ENCODE data around the gene NCKAP5. TPM values are rescaled to one million over a fixed set of nuclear protein-coding genes. Genes with fewer than 3 reads are reported as not detected.

The NCKAP5 gene
- total RNA-seq, 1 donor from 2014 or later = 2.7 TPM

GRCh38 chr2:133264989-133265401 is 303.3 kb downstream of the NCKAP5 start:
- Histone ChIP-seq H3K9ac (ENCODE audit: low read length) (no peak overlapping the region), H3K9me3 (ENCODE audit: insufficient read depth, low read depth, low read length) (no peaks in the 10 kb centered on the region), H3K36me3 (ENCODE audit: insufficient read depth, low read length) (no peaks in the 10 kb centered on the region), H3K4me2 (ENCODE audit: low read length) (peak overlapping the region; percentile 90), H3K27me3 (ENCODE audit: insufficient read depth, low read length) (peaks cover 3% of the 10 kb centered on the region), H3K27ac (ENCODE audit: low read depth, low read length) (no peak overlapping the region), H4K20me1 (ENCODE audit: insufficient read depth, low read length) (no peaks in the 10 kb centered on the region), H3K4me1 (ENCODE audit: insufficient read depth, low read length) (peaks cover 7% of the 10 kb centered on the region), H3K4me3 (ENCODE audit: insufficient read depth, low read depth, low read length) (no peak overlapping the region), H3K79me2 (ENCODE audit: insufficient read depth, low read length) (no peaks in the 10 kb centered on the region), H2AFZ (ENCODE audit: low read depth, low read length) (no peak overlapping the region)
- H3K27me3 Mint-ChIP-seq (ENCODE audit: low read depth, unreplicated experiment) = peaks cover 11% of the 10 kb centered on the region
- H3K36me3 Mint-ChIP-seq (ENCODE audit: low read depth, unreplicated experiment) = no peaks in the 10 kb centered on the region
- no peak for FAIRE-seq
- H3K4me3 Mint-ChIP-seq (ENCODE audit: unreplicated experiment) = no peak overlapping the region
- H3K9me3 Mint-ChIP-seq (ENCODE audit: unreplicated experiment) = no peaks in the 10 kb centered on the region
- H3K4me1 Mint-ChIP-seq (ENCODE audit: low read depth, unreplicated experiment) = peaks cover 3% of the 10 kb centered on the region
- H3K27ac Mint-ChIP-seq (ENCODE audit: unreplicated experiment) = no peak overlapping the region
- no peak for TF ChIP-seq EZH2 (IDR thresholded peaks at IDR 0.05; ENCODE audit: insufficient read depth, low read length)
- TF ChIP-seq CTCF (IDR thresholded peaks at IDR 0.05; ENCODE audit: insufficient read depth, low read depth, low read length) = no peak
- DNase-seq (ENCODE audit: low read depth) = peak; percentile 20

DNA sequence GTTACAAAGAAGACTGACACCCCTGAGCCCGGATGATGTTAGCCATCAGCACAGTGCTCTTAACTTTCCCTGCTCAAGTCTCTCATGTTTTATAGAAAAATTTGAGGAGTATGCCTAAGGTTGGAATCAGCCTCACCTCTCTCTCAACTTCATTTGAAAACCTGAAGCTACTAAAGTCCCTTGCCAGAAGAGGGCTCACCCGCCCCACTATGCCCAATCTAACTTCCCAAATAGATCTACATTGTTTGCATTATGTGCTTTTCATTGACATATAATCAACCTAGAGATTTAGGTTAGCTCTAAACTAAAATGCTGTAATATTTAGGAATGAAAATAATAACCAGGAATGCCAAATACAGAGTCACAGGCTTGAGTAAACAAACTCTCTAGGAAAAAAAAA is 305.4 kb downstream of the NCKAP5 start:
- no peak for DNase-seq (ENCODE audit: low read depth)

More for the DNA sequence above, 305.4 kb downstream of the NCKAP5 start:
- no peaks in the 10 kb centered on the region for H3K79me2 ChIP-seq (ENCODE audit: insufficient read depth, low read length)
- Mint-ChIP-seq H3K27ac (ENCODE audit: unreplicated experiment) (no peak overlapping the region), H3K4me1 (ENCODE audit: low read depth, unreplicated experiment) (peaks cover 3% of the 10 kb centered on the region), H3K27me3 (ENCODE audit: low read depth, unreplicated experiment) (peaks cover 15% of the 10 kb centered on the region), H3K9me3 (ENCODE audit: unreplicated experiment) (no peaks in the 10 kb centered on the region), H3K4me3 (ENCODE audit: unreplicated experiment) (no peak overlapping the region), H3K36me3 (ENCODE audit: low read depth, unreplicated experiment) (no peaks in the 10 kb centered on the region)
- H3K9ac ChIP-seq (ENCODE audit: low read length) = no peak overlapping the region
- no peak overlapping the region for H3K27ac ChIP-seq (ENCODE audit: low read depth, low read length)
- H3K36me3 ChIP-seq (ENCODE audit: insufficient read depth, low read length) = no peaks in the 10 kb centered on the region
- peaks cover 3% of the 10 kb centered on the region for H3K27me3 ChIP-seq (ENCODE audit: insufficient read depth, low read length)
- no peak for FAIRE-seq
- no peaks in the 10 kb centered on the region for H3K9me3 ChIP-seq (ENCODE audit: insufficient read depth, low read depth, low read length)
- H3K4me3 ChIP-seq (ENCODE audit: insufficient read depth, low read depth, low read length) = no peak overlapping the region
- TF ChIP-seq CTCF (IDR thresholded peaks at IDR 0.05; ENCODE audit: insufficient read depth, low read depth, low read length) = peak; percentile 9
- TF ChIP-seq EZH2 (IDR thresholded peaks at IDR 0.05; ENCODE audit: insufficient read depth, low read length) = no peak
- H3K4me1 ChIP-seq (ENCODE audit: insufficient read depth, low read length) = peaks cover 7% of the 10 kb centered on the region
- H2AFZ ChIP-seq (ENCODE audit: low read depth, low read length) = no peak overlapping the region
- no peaks in the 10 kb centered on the region for H4K20me1 ChIP-seq (ENCODE audit: insufficient read depth, low read length)
- H3K4me2 ChIP-seq (ENCODE audit: low read length) = no peak overlapping the region
